WTC11 (cell line): ENCODE data around the gene EXOC3L2. TPM values are rescaled to one million over a fixed set of nuclear protein-coding genes. Genes with fewer than 3 reads are reported as not detected.

Experiments
- ATAC-seq: fragments of 200-7000 bp; cut with Tn5 transposase; 2 replicates; pipeline ENCODE4 v1.10.0; 2021; ENCODE audit warnings: mild to moderate bottlenecking, moderate library complexity
- CTCF ChIA-PET: fragments of 300-600 bp; sonication (Branson Sonifier 250); formaldehyde crosslinking; loops from one replicate; lab custom pipeline; 2021; ENCODE audit warnings: antibody characterized with exemption; lab: Charles Lee
- POLR2A ChIA-PET: fragments of 350-600 bp; sonication (Branson Sonifier 250); formaldehyde crosslinking; loops from one replicate; lab custom pipeline; 2021; ENCODE audit warnings: antibody characterized with exemption; lab: Charles Lee
- DNase-seq: peaks from one replicate; pipeline ENCODE4 v3.0.0; 2021; ENCODE audit warnings: low spot score
- H3K27ac Mint-ChIP-seq: 2 replicates; pipeline ENCODE4 v1.8.0; 2021; ENCODE audit warnings: mixed read lengths
- H3K27me3 Mint-ChIP-seq: 2 replicates; pipeline ENCODE4 v1.8.0; 2021; ENCODE audit warnings: low read depth, mild to moderate bottlenecking, moderate library complexity, mixed read lengths
- H3K36me3 Mint-ChIP-seq: 2 replicates; pipeline ENCODE4 v1.8.0; 2021; ENCODE audit warnings: mixed read lengths
- H3K4me1 Mint-ChIP-seq: 2 replicates; pipeline ENCODE4 v1.8.0; 2022; ENCODE audit warnings: mixed read lengths
- H3K4me3 Mint-ChIP-seq: 2 replicates; pipeline ENCODE4 v1.8.0; 2021; ENCODE audit warnings: mild to moderate bottlenecking, moderate library complexity, mixed read lengths
- H3K9me3 Mint-ChIP-seq: 2 replicates; pipeline ENCODE4 v1.8.0; 2021; ENCODE audit warnings: mixed read lengths
- ELF4 ChIP-seq: sonication (generic); formaldehyde crosslinking; IDR thresholded peaks from 2 replicates; pipeline ENCODE4 v1.8.1; 2022; ENCODE audit warnings: low read depth, mild to moderate bottlenecking, moderate library complexity, missing genetic modification reagents
- EMX1 ChIP-seq: fragments of 250-450 bp; sonication (Bioruptor Pico); IDR thresholded peaks from 2 replicates; pipeline ENCODE4 v1.8.0; 2021; ENCODE audit warnings: mild to moderate bottlenecking
- FOXP1 ChIP-seq: sonication (generic); formaldehyde crosslinking; IDR thresholded peaks from 2 replicates; pipeline ENCODE4 v1.8.0; 2022; ENCODE audit warnings: missing genetic modification reagents, mild to moderate bottlenecking, moderate library complexity, borderline replicate concordance
- GABPB1 ChIP-seq: sonication (generic); formaldehyde crosslinking; IDR thresholded peaks from 2 replicates; pipeline ENCODE4 v1.8.1; 2023; ENCODE audit warnings: mild to moderate bottlenecking, missing genetic modification reagents
- GTF2I ChIP-seq: fragments of 250-450 bp; sonication (Bioruptor Pico); conservative IDR thresholded peaks from 2 replicates; pipeline ENCODE4 v1.4.0; 2021; ENCODE audit warnings: mild to moderate bottlenecking
- HMGA2 ChIP-seq: fragments of 250-450 bp; sonication (Bioruptor Pico); IDR thresholded peaks from 2 replicates; pipeline ENCODE4 v1.4.0; 2021; ENCODE audit warnings: mild to moderate bottlenecking, moderate library complexity
- IRF2 ChIP-seq: sonication (generic); formaldehyde crosslinking; IDR thresholded peaks from 2 replicates; pipeline ENCODE4 v1.8.0; 2022; ENCODE audit warnings: low read depth, missing genetic modification reagents, borderline replicate concordance
- MYBL2 ChIP-seq: sonication (generic); formaldehyde crosslinking; IDR thresholded peaks from 2 replicates; pipeline ENCODE4 v1.8.1; 2023; ENCODE audit warnings: mild to moderate bottlenecking, moderate library complexity, missing genetic modification reagents
- NFYB ChIP-seq: sonication (generic); formaldehyde crosslinking; conservative IDR thresholded peaks from 2 replicates; pipeline ENCODE4 v1.8.0; 2022; ENCODE audit warnings: low read depth, missing genetic modification reagents
- NR2C2 ChIP-seq: sonication (generic); formaldehyde crosslinking; IDR thresholded peaks from 2 replicates; pipeline ENCODE4 v1.8.0; 2022; ENCODE audit warnings: mild to moderate bottlenecking, missing genetic modification reagents
- TCF7 ChIP-seq: sonication (generic); formaldehyde crosslinking; IDR thresholded peaks from 2 replicates; pipeline ENCODE4 v1.8.0; 2022; ENCODE audit warnings: mild to moderate bottlenecking, low read depth, missing genetic modification reagents, moderate library complexity
- ZNF121 ChIP-seq: sonication (generic); formaldehyde crosslinking; IDR thresholded peaks from 2 replicates; pipeline ENCODE4 v1.8.0; 2023; ENCODE audit warnings: missing genetic modification reagents
- ZNF138 ChIP-seq: sonication (generic); formaldehyde crosslinking; conservative IDR thresholded peaks from 2 replicates; pipeline ENCODE4 v1.8.1; 2022; ENCODE audit warnings: mild to moderate bottlenecking, moderate library complexity, missing genetic modification reagents
- ZNF232 ChIP-seq: sonication (generic); formaldehyde crosslinking; IDR thresholded peaks from 2 replicates; pipeline ENCODE4 v1.8.0; 2022; ENCODE audit warnings: mild to moderate bottlenecking, missing genetic modification reagents
- total RNA-seq: library from RNA; stranded (reverse); gene quantifications from 3 replicates; pipeline ENCODE4 v1.2.3, GENCODE V29; 2021
- TF ChIP-seq, protein P1 (sequence below): sonication (generic); formaldehyde crosslinking; IDR thresholded peaks from 2 replicates; pipeline ENCODE4 v1.8.0; 2023; ENCODE audit warnings: mild to moderate bottlenecking, missing genetic modification reagents
- TF ChIP-seq, protein P2 (sequence below): sonication (generic); formaldehyde crosslinking; IDR thresholded peaks from 2 replicates; pipeline ENCODE4 v1.8.1; 2023; ENCODE audit warnings: mild to moderate bottlenecking, missing genetic modification reagents, moderate library complexity
- TF ChIP-seq, protein P3 (sequence below): sonication (generic); formaldehyde crosslinking; IDR thresholded peaks from 2 replicates; pipeline ENCODE4 v1.8.1; 2022; ENCODE audit warnings: missing genetic modification reagents, borderline replicate concordance
- TF ChIP-seq, protein P4 (sequence below): sonication (generic); formaldehyde crosslinking; IDR thresholded peaks from 2 replicates; pipeline ENCODE4 v1.8.0; 2022; ENCODE audit warnings: mild to moderate bottlenecking, missing genetic modification reagents
- TF ChIP-seq, protein P5 (sequence below): sonication (generic); formaldehyde crosslinking; IDR thresholded peaks from 2 replicates; pipeline ENCODE4 v1.8.1; 2022; ENCODE audit warnings: mild to moderate bottlenecking, moderate library complexity, missing genetic modification reagents
- TF ChIP-seq, protein P6 (sequence below): sonication (generic); formaldehyde crosslinking; IDR thresholded peaks from 2 replicates; pipeline ENCODE4 v1.8.1; 2022; ENCODE audit warnings: low read depth, mild to moderate bottlenecking, moderate library complexity, missing genetic modification reagents, borderline replicate concordance

The EXOC3L2 gene
- total RNA-seq, 1 experiment from 2014 or later: 2.7 TPM

DNA sequence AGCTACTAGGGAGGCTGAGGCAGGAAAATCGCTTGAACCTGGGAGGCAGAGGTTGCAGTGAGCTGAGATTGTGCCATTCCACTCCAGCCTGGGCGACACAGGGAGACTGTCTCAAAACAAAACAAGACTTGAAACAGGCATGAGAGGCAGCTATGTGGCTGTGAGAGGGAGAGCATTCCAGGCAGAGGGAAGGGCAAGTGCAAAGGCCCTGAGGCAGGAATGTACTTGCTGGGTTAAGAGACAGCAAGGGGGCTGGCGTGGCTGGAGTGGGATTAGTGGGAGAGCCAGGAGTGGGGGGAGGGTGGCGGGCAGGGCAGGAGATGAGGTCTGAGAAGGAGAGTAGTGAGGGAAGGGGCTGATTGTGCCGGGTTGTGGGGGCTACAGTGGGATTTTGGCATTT, 21.3 kb downstream of the EXOC3L2 start:
- Mint-ChIP-seq H3K4me3 (no peak overlapping the region), H3K36me3 (no peaks in the 10 kb centered on the region), H3K27me3 (peaks cover 40% of the 10 kb centered on the region), H3K27ac (no peak overlapping the region), H3K4me1 (0 out of 2 replicates have a peak, but pooled peaks cover 3% of the 10 kb centered on the region), H3K9me3 (no peaks in the 10 kb centered on the region)
- ATAC-seq (no peak), DNase-seq (no peak)
- TF ChIP-seq, protein P1, sequence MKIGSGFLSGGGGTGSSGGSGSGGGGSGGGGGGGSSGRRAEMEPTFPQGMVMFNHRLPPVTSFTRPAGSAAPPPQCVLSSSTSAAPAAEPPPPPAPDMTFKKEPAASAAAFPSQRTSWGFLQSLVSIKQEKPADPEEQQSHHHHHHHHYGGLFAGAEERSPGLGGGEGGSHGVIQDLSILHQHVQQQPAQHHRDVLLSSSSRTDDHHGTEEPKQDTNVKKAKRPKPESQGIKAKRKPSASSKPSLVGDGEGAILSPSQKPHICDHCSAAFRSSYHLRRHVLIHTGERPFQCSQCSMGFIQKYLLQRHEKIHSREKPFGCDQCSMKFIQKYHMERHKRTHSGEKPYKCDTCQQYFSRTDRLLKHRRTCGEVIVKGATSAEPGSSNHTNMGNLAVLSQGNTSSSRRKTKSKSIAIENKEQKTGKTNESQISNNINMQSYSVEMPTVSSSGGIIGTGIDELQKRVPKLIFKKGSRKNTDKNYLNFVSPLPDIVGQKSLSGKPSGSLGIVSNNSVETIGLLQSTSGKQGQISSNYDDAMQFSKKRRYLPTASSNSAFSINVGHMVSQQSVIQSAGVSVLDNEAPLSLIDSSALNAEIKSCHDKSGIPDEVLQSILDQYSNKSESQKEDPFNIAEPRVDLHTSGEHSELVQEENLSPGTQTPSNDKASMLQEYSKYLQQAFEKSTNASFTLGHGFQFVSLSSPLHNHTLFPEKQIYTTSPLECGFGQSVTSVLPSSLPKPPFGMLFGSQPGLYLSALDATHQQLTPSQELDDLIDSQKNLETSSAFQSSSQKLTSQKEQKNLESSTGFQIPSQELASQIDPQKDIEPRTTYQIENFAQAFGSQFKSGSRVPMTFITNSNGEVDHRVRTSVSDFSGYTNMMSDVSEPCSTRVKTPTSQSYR (CRISPR knock-in tag): no peak
- TF ChIP-seq, protein P2, sequence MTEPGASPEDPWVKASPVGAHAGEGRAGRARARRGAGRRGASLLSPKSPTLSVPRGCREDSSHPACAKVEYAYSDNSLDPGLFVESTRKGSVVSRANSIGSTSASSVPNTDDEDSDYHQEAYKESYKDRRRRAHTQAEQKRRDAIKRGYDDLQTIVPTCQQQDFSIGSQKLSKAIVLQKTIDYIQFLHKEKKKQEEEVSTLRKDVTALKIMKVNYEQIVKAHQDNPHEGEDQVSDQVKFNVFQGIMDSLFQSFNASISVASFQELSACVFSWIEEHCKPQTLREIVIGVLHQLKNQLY: no peak
- TF ChIP-seq EMX1: no peak
- no peak for TF ChIP-seq MYBL2
- no peak for TF ChIP-seq GABPB1 (CRISPR knock-in tag)
- no peak for TF ChIP-seq ZNF138
- peak; percentile 48; the same call in 1 of the 2 replicates for TF ChIP-seq GTF2I (CRISPR knock-in tag)
- CTCF ChIA-PET: interaction anchor here (1.5 kb wide), 1 partner anchor 25 kb away, joined by 4 read pairs; no protein-coding TSS in a partner anchor
- POLR2A ChIA-PET: interaction anchor here (0.7 kb wide), 1 partner anchor 150 kb away, joined by 3 read pairs; no protein-coding TSS in a partner anchor

DNA sequence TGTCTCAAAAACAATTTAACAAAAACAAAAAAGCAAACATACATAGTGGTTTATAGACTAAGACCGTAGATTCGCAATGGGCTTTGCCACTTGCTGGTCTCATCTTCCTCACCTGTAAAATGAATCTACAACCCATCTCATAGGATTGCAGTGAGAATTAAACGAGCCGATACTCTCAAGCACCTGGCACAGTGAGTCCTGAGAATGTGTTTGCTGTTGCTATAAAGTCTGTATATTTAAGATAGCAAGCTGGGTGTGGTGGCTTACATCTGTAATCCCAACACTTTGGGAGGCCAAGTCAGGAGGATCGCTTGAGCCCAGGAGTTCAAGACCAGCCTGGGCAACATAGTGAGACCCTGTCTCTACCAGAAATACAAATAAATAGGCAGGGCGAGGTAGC, 22.5 kb downstream of the EXOC3L2 start:
- no peaks in the 10 kb centered on the region for H3K36me3 Mint-ChIP-seq
- ChIA-PET POLR2A (no interaction called here), CTCF (interaction anchor here (1.5 kb wide), 1 partner anchor 26 kb away, joined by 4 read pairs; no protein-coding TSS in a partner anchor)
- H3K9me3 Mint-ChIP-seq: no peaks in the 10 kb centered on the region
- H3K27ac Mint-ChIP-seq: no peak overlapping the region; the same call in 1 of the 2 replicates
- H3K4me1 Mint-ChIP-seq: peaks cover 6% of the 10 kb centered on the region
- H3K27me3 Mint-ChIP-seq: peaks cover 49% of the 10 kb centered on the region
- no peak overlapping the region for H3K4me3 Mint-ChIP-seq
- ATAC-seq (no peak), DNase-seq (no peak)
- TF ChIP-seq ELF4 (CRISPR knock-in tag): no peak
- TF ChIP-seq FOXP1 (CRISPR knock-in tag): no peak
- TF ChIP-seq IRF2: no peak
- no peak for TF ChIP-seq TCF7 (CRISPR knock-in tag)
- TF ChIP-seq, protein P3, sequence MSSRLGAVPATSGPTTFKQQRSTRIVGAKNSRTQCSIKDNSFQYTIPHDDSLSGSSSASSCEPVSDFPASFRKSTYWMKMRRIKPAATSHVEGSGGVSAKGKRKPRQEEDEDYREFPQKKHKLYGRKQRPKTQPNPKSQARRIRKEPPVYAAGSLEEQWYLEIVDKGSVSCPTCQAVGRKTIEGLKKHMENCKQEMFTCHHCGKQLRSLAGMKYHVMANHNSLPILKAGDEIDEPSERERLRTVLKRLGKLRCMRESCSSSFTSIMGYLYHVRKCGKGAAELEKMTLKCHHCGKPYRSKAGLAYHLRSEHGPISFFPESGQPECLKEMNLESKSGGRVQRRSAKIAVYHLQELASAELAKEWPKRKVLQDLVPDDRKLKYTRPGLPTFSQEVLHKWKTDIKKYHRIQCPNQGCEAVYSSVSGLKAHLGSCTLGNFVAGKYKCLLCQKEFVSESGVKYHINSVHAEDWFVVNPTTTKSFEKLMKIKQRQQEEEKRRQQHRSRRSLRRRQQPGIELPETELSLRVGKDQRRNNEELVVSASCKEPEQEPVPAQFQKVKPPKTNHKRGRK: no peak
- TF ChIP-seq, protein P4, sequence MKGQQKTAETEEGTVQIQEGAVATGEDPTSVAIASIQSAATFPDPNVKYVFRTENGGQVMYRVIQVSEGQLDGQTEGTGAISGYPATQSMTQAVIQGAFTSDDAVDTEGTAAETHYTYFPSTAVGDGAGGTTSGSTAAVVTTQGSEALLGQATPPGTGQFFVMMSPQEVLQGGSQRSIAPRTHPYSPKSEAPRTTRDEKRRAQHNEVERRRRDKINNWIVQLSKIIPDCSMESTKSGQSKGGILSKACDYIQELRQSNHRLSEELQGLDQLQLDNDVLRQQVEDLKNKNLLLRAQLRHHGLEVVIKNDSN (CRISPR knock-in tag): no peak
- TF ChIP-seq NR2C2 (CRISPR knock-in tag): no peak
- TF ChIP-seq ZNF121 (CRISPR knock-in tag): 0 out of 2 replicates have a peak, but pooled peaks have one; percentile 28

DNA sequence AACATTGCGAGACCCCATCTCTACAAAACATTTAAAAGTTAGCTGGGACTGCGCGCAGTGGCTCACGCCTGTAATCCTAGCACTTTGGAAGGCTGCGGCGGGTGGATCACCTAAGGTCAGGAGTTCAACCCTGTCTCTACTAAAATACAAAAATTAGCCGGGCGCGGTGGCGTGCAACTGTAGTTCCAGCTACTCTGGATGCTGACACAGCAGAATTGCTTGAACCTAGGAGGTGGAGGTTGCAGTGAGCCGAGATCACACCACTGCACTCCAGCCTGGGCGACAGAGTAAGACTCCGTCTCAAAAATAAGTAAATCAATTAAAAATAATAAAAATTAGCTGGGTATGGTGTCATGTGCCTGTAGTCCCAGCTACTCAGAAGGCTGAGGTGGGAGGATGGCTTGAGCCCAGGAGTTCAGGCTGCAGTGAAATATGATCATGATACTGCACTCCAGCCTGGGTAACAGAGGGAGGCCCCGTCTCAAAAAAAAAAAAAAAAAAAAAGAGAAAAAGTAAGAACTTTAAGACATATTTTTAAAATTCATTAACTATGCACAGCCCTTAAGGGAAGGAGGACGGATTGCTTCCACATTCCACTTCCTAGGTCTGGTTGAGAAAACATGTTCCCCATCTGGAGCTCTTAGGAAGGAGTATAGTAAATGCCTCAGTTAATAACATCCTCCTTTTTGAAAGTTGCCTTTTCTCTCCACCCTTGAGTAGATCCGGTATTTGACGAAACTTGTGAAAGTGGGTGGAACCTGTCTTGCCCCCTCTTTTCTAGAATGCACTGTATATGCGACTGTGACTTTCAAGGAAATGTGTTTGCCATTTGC, 26.1 kb downstream of the EXOC3L2 start:
- no peaks in the 10 kb centered on the region for H3K36me3 Mint-ChIP-seq
- CTCF ChIA-PET: interaction anchor here (0.7 to 1.3 kb wide), 4 partner anchors 10 to 177 kb away, joined by 3 to 4 read pairs (median 4); no protein-coding TSS in a partner anchor
- POLR2A ChIA-PET: interaction anchor here (0.7 kb wide), 2 partner anchors 136 to 172 kb away, joined by 3 read pairs; no protein-coding TSS in a partner anchor
- H3K4me3 Mint-ChIP-seq: peak overlapping the region; percentile 68; the same call in 1 of the 2 replicates
- ATAC-seq (no peak), DNase-seq (no peak)
- H3K27me3 Mint-ChIP-seq: peaks cover 70% of the 10 kb centered on the region
- peaks cover 17% of the 10 kb centered on the region for H3K4me1 Mint-ChIP-seq
- H3K27ac Mint-ChIP-seq: no peak overlapping the region
- no peaks in the 10 kb centered on the region for H3K9me3 Mint-ChIP-seq
- TF ChIP-seq, protein P5, sequence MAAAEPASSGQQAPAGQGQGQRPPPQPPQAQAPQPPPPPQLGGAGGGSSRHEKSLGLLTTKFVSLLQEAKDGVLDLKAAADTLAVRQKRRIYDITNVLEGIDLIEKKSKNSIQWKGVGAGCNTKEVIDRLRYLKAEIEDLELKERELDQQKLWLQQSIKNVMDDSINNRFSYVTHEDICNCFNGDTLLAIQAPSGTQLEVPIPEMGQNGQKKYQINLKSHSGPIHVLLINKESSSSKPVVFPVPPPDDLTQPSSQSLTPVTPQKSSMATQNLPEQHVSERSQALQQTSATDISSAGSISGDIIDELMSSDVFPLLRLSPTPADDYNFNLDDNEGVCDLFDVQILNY: no peak
- TF ChIP-seq, protein P6, sequence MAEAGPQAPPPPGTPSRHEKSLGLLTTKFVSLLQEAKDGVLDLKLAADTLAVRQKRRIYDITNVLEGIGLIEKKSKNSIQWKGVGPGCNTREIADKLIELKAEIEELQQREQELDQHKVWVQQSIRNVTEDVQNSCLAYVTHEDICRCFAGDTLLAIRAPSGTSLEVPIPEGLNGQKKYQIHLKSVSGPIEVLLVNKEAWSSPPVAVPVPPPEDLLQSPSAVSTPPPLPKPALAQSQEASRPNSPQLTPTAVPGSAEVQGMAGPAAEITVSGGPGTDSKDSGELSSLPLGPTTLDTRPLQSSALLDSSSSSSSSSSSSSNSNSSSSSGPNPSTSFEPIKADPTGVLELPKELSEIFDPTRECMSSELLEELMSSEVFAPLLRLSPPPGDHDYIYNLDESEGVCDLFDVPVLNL (CRISPR knock-in tag): no peak
- TF ChIP-seq HMGA2 (CRISPR knock-in tag): no peak
- TF ChIP-seq, protein P3: no peak
- TF ChIP-seq ZNF232 (CRISPR knock-in tag): no peak
- TF ChIP-seq ZNF121 (CRISPR knock-in tag): peak; percentile 81; the same call in 1 of the 2 replicates
- TF ChIP-seq NFYB (CRISPR knock-in tag): no peak
